BE2C (cell line): ENCODE measurements around the gene RPRD1A.

Source experiments
- DNase-seq: peaks from one replicate; pipeline ENCODE4 v3.0.0-alpha.2; 2020
- H3K27me3 ChIP-seq: fragments of 250-450 bp; sonication (Bioruptor Pico); 2 replicates; pipeline ENCODE4 v1.5.1; 2020; ENCODE audit warnings: mild to moderate bottlenecking
- H3K36me3 ChIP-seq: fragments of 250-450 bp; sonication (Bioruptor Pico); 2 replicates; pipeline ENCODE4 v1.5.1; 2020; ENCODE audit warnings: mild to moderate bottlenecking
- H3K4me1 ChIP-seq: fragments of 250-450 bp; sonication (Bioruptor Pico); 2 replicates; pipeline ENCODE4 v1.5.1; 2020
- H3K4me3 ChIP-seq: 2 replicates; pipeline ENCODE4 v1.5.1; 2011; ENCODE audit warnings: low read depth, low read length
- H3K9me3 ChIP-seq: fragments of 250-450 bp; sonication (Bioruptor Pico); 2 replicates; pipeline ENCODE4 v1.5.1; 2020
- CTCF ChIP-seq: IDR thresholded peaks from 2 replicates; pipeline ENCODE4 v1.5.1; 2012; ENCODE audit warnings: mild to moderate bottlenecking, low read depth, low read length

The RPRD1A gene

GRCh38 chr18:35993013-35993412 is 74.3 kb downstream of the RPRD1A start:
- Histone ChIP-seq H3K4me1 (no peaks in the 10 kb centered on the region), H3K9me3 (no peaks in the 10 kb centered on the region), H3K4me3 (no peak overlapping the region), H3K27me3 (no peaks in the 10 kb centered on the region), H3K36me3 (no peaks in the 10 kb centered on the region)
- no peak for DNase-seq
- no peak for TF ChIP-seq CTCF

- TF ChIP-seq CTCF, result no peak
- no peak for DNase-seq
- no peaks in the 10 kb centered on the region for H3K36me3 ChIP-seq
- H3K27me3 ChIP-seq, result no peaks in the 10 kb centered on the region
- H3K4me3 ChIP-seq, result no peak overlapping the region
- no peaks in the 10 kb centered on the region for H3K4me1 ChIP-seq
- H3K9me3 ChIP-seq, result no peaks in the 10 kb centered on the region
These were observed 75.7 kb downstream of the RPRD1A start for GRCh38 chr18:35991696-35992095.

- Histone ChIP-seq H3K27me3 (no peaks in the 10 kb centered on the region), H3K36me3 (peaks cover 10% of the 10 kb centered on the region; the same call in 1 of the 2 replicates), H3K4me3 (no peak overlapping the region), H3K4me1 (no peaks in the 10 kb centered on the region), H3K9me3 (no peaks in the 10 kb centered on the region)
- no peak for DNase-seq
- TF ChIP-seq CTCF, result no peak
These were observed 83.5 kb downstream of the RPRD1A start for GRCh38 chr18:35983818-35984217.

- Histone ChIP-seq H3K36me3 (peaks cover 15% of the 10 kb centered on the region; the same call in 1 of the 2 replicates), H3K9me3 (no peaks in the 10 kb centered on the region), H3K4me1 (no peaks in the 10 kb centered on the region), H3K4me3 (no peak overlapping the region), H3K27me3 (no peaks in the 10 kb centered on the region)
- TF ChIP-seq CTCF, result no peak
- DNase-seq, result no peak
These were observed 84.2 kb downstream of the RPRD1A start for GRCh38 chr18:35983147-35983546.

GRCh38 chr18:35982409-35983114 is 84.8 kb downstream of the RPRD1A start:
- H3K4me3 ChIP-seq, result no peak overlapping the region
- peaks cover 21% of the 10 kb centered on the region for H3K36me3 ChIP-seq
- DNase-seq, result no peak
- H3K4me1 ChIP-seq, result no peaks in the 10 kb centered on the region
- TF ChIP-seq CTCF, result no peak
- no peaks in the 10 kb centered on the region for H3K9me3 ChIP-seq
- H3K27me3 ChIP-seq, result no peaks in the 10 kb centered on the region

GRCh38 chr18:35979112-35979511 is 88.2 kb downstream of the RPRD1A start:
- Histone ChIP-seq H3K27me3 (no peaks in the 10 kb centered on the region), H3K4me3 (no peak overlapping the region), H3K36me3 (peaks cover 30% of the 10 kb centered on the region), H3K9me3 (no peaks in the 10 kb centered on the region), H3K4me1 (no peaks in the 10 kb centered on the region)
- no peak for DNase-seq
- TF ChIP-seq CTCF, result no peak
